Measurements from ENCODE around the gene PPP5C.
"Not testable (repeated sequence)": the region's sequence is repeated elsewhere in the genome, so short reads cannot be mapped to it uniquely, and the experiment has no call there.

The PPP5C gene

GRCh38 chr19:46410205-46411087, 63.6 kb downstream of the PPP5C start:
- DNase-seq, result no peak

- no peak for DNase-seq
These were observed 64.4 kb downstream of the PPP5C start for GRCh38 chr19:46411088-46411924.

- no peak for DNase-seq
These were observed 65.2 kb downstream of the PPP5C start for GRCh38 chr19:46411925-46412649.

- DNase-seq, result no peak
These were observed 65.9 kb downstream of the PPP5C start for GRCh38 chr19:46412650-46413261.

GRCh38 chr19:46413262-46414031, 66.6 kb downstream of the PPP5C start, which contains the start of gene CCDC8:
Gene CCDC8, minus strand, starts transcription at chr19:46413564. Its CDS starts 754 bp downstream, at chr19:46412810.
- DNase-seq, result no peak

- not testable (repeated sequence) for DNase-seq
These were observed 68.0 kb downstream of the PPP5C start for GRCh38 chr19:46414899-46415298.

- DNase-seq, result not testable (repeated sequence)
These were observed 69.2 kb downstream of the PPP5C start for GRCh38 chr19:46415804-46416709.

- no peak for DNase-seq
These were observed 73.2 kb downstream of the PPP5C start for GRCh38 chr19:46420056-46420455.

GRCh38 chr19:46422344-46422743, 75.5 kb downstream of the PPP5C start:
- DNase-seq, result no peak

GRCh38 chr19:46423188-46423587, 76.3 kb downstream of the PPP5C start:
- DNase-seq, result no peak

- no peak for DNase-seq
These were observed 79.2 kb downstream of the PPP5C start for GRCh38 chr19:46426035-46426505.

- no peak for DNase-seq
These were observed 79.7 kb downstream of the PPP5C start for GRCh38 chr19:46426506-46427162.

GRCh38 chr19:46427518-46428045, 80.7 kb downstream of the PPP5C start:
- no peak for DNase-seq

- peak; percentile 63 for DNase-seq
These were observed 81.6 kb downstream of the PPP5C start, which contains the start of gene PNMA8C for GRCh38 chr19:46428239-46429135. Gene PNMA8C, minus strand, starts transcription at chr19:46428936. Its CDS starts 577 bp downstream, at chr19:46428359.

- DNase-seq, result no peak
These were observed 83.1 kb downstream of the PPP5C start for GRCh38 chr19:46429999-46430398.

GRCh38 chr19:46431824-46432223, 84.9 kb downstream of the PPP5C start:
- no peak for DNase-seq

- not testable (repeated sequence) for DNase-seq
These were observed 86.6 kb downstream of the PPP5C start for GRCh38 chr19:46433470-46433869.

- DNase-seq, result no peak
These were observed 88.1 kb downstream of the PPP5C start for GRCh38 chr19:46435009-46435408.
